ENCODE data around the gene OR2H1.

OR2H1 gene

GRCh38 chr6:29506446-29507067, 49.6 kb downstream of the OR2H1 start:
- TF ChIP-seq FOXP2 (optimal IDR thresholded peaks at IDR 0.05; ENCODE audit: borderline replicate concordance, extremely low read depth, extremely low read length, insufficient read depth), result no peak
- TF ChIP-seq SIN3A (IDR thresholded peaks at IDR 0.05; ENCODE audit: borderline replicate concordance, insufficient read depth, low read length), result no peak
- TF ChIP-seq REST (IDR thresholded peaks at IDR 0.05; ENCODE audit: insufficient read depth in 1 of 2, low read depth in 2 of 2, low read length in 2 of 2), result no peak
- TF ChIP-seq TAF1 (IDR thresholded peaks at IDR 0.05; ENCODE audit: borderline replicate concordance, insufficient read depth, low read length), result no peak
- no peak for TF ChIP-seq POLR2AphosphoS5 (IDR thresholded peaks at IDR 0.05; ENCODE audit: low read depth, low read length)

GRCh38 chr6:29507319-29507718, 50.4 kb downstream of the OR2H1 start:
- no peak for TF ChIP-seq REST (IDR thresholded peaks at IDR 0.05; ENCODE audit: insufficient read depth in 1 of 2, low read depth in 2 of 2, low read length in 2 of 2)
- no peak for TF ChIP-seq TAF1 (IDR thresholded peaks at IDR 0.05; ENCODE audit: borderline replicate concordance, insufficient read depth, low read length)
- TF ChIP-seq FOXP2 (optimal IDR thresholded peaks at IDR 0.05; ENCODE audit: borderline replicate concordance, extremely low read depth, extremely low read length, insufficient read depth), result no peak
- no peak for TF ChIP-seq POLR2AphosphoS5 (IDR thresholded peaks at IDR 0.05; ENCODE audit: low read depth, low read length)
- no peak for TF ChIP-seq SIN3A (IDR thresholded peaks at IDR 0.05; ENCODE audit: borderline replicate concordance, insufficient read depth, low read length)

GRCh38 chr6:29509239-29509638, 52.3 kb downstream of the OR2H1 start:
- TF ChIP-seq POLR2AphosphoS5 (IDR thresholded peaks at IDR 0.05; ENCODE audit: low read depth, low read length) (no peak), SIN3A (IDR thresholded peaks at IDR 0.05; ENCODE audit: borderline replicate concordance, insufficient read depth, low read length) (no peak), FOXP2 (optimal IDR thresholded peaks at IDR 0.05; ENCODE audit: borderline replicate concordance, extremely low read depth, extremely low read length, insufficient read depth) (no peak), TAF1 (IDR thresholded peaks at IDR 0.05; ENCODE audit: borderline replicate concordance, insufficient read depth, low read length) (no peak), REST (IDR thresholded peaks at IDR 0.05; ENCODE audit: insufficient read depth in 1 of 2, low read depth in 2 of 2, low read length in 2 of 2) (no peak)

GRCh38 chr6:29509711-29510110, 52.8 kb downstream of the OR2H1 start:
- no peak for TF ChIP-seq TAF1 (IDR thresholded peaks at IDR 0.05; ENCODE audit: borderline replicate concordance, insufficient read depth, low read length)
- TF ChIP-seq POLR2AphosphoS5 (IDR thresholded peaks at IDR 0.05; ENCODE audit: low read depth, low read length), result no peak
- TF ChIP-seq FOXP2 (optimal IDR thresholded peaks at IDR 0.05; ENCODE audit: borderline replicate concordance, extremely low read depth, extremely low read length, insufficient read depth), result no peak
- TF ChIP-seq REST (IDR thresholded peaks at IDR 0.05; ENCODE audit: insufficient read depth in 1 of 2, low read depth in 2 of 2, low read length in 2 of 2), result no peak
- TF ChIP-seq SIN3A (IDR thresholded peaks at IDR 0.05; ENCODE audit: borderline replicate concordance, insufficient read depth, low read length), result no peak
